Measurements from ENCODE around the gene KCTD1. TPM values are rescaled to one million over a fixed set of nuclear protein-coding genes. Genes with fewer than 3 reads are reported as not detected.
A peak's percentile ranks its signal among the peaks of the same experiment; 100 is the strongest.

KCTD1 gene
- total RNA-seq, 1 donor from 2014 or later, result 31.8 TPM

DNA sequence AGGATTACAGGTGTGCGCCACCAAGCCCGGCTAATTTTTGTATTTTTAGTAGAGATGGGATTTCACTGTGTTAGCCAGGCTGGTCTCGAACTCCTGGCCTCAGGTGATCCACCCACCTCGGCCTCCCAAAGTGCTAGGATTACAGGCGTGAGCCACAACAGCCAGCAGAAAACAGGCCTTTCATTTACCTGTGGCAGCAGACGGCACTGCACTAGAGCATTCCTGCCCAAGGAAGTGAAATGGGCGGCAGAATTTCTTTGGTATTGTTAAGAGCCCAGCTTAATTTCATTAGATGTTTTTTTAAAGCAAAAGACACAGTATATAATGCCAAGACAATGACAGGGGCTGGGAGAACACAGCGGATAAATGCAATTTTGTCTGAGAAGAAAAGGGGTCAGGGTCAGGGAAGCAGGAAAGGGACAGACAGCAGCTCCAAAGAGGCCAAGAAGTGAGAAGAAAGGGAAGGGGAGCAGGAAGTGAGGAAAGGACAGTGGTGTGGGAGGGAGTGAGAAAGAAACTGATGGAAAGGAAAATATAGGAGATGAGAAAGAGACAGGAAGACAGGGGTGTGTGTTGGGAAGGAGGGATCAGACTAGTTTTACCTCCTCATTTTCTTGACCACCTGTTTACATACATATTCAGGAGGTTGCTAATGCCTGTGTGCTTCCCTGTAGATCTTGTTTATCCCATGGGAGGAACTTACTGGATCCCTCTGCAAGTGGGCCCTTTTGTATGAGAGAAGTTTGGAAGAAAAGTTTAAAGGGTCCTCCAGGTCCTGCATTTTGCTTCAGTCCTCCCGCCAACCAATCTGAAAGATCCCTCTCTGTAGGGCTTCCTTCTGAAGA lies 32.5 kb downstream of the KCTD1 start:
- FAIRE-seq, result no peak
- Histone ChIP-seq H3K79me2 (ENCODE audit: insufficient read depth, low read length) (peaks cover 14% of the 10 kb centered on the region), H3K9me3 (ENCODE audit: insufficient read depth, low read depth, low read length) (no peaks in the 10 kb centered on the region), H3K27ac (ENCODE audit: low read depth, low read length) (no peak overlapping the region), H2AFZ (ENCODE audit: low read depth, low read length) (no peak overlapping the region), H3K36me3 (ENCODE audit: insufficient read depth, low read length) (no peaks in the 10 kb centered on the region), H3K4me1 (ENCODE audit: insufficient read depth, low read length) (peaks cover 6% of the 10 kb centered on the region), H3K4me3 (ENCODE audit: insufficient read depth, low read depth, low read length) (no peak overlapping the region), H3K27me3 (ENCODE audit: insufficient read depth, low read length) (no peaks in the 10 kb centered on the region), H4K20me1 (ENCODE audit: insufficient read depth, low read length) (peaks cover 9% of the 10 kb centered on the region), H3K9ac (ENCODE audit: low read length) (no peak overlapping the region), H3K4me2 (ENCODE audit: low read length) (no peak overlapping the region)
- peaks cover 28% of the 10 kb centered on the region for H3K4me1 Mint-ChIP-seq (ENCODE audit: low read depth, unreplicated experiment)
- no peaks in the 10 kb centered on the region for H3K9me3 Mint-ChIP-seq (ENCODE audit: unreplicated experiment)
- H3K27ac Mint-ChIP-seq (ENCODE audit: unreplicated experiment), result no peak overlapping the region
- TF ChIP-seq EZH2 (IDR thresholded peaks at IDR 0.05; ENCODE audit: insufficient read depth, low read length), result no peak
- TF ChIP-seq, protein P1, sequence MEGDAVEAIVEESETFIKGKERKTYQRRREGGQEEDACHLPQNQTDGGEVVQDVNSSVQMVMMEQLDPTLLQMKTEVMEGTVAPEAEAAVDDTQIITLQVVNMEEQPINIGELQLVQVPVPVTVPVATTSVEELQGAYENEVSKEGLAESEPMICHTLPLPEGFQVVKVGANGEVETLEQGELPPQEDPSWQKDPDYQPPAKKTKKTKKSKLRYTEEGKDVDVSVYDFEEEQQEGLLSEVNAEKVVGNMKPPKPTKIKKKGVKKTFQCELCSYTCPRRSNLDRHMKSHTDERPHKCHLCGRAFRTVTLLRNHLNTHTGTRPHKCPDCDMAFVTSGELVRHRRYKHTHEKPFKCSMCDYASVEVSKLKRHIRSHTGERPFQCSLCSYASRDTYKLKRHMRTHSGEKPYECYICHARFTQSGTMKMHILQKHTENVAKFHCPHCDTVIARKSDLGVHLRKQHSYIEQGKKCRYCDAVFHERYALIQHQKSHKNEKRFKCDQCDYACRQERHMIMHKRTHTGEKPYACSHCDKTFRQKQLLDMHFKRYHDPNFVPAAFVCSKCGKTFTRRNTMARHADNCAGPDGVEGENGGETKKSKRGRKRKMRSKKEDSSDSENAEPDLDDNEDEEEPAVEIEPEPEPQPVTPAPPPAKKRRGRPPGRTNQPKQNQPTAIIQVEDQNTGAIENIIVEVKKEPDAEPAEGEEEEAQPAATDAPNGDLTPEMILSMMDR (IDR thresholded peaks at IDR 0.05; ENCODE audit: insufficient read depth, low read depth, low read length), result no peak
- H3K27me3 Mint-ChIP-seq (ENCODE audit: low read depth, unreplicated experiment), result no peaks in the 10 kb centered on the region
- no peak for DNase-seq (ENCODE audit: low read depth)
- peaks cover 2% of the 10 kb centered on the region for H3K36me3 Mint-ChIP-seq (ENCODE audit: low read depth, unreplicated experiment)
- no peak overlapping the region for H3K4me3 Mint-ChIP-seq (ENCODE audit: unreplicated experiment)

DNA sequence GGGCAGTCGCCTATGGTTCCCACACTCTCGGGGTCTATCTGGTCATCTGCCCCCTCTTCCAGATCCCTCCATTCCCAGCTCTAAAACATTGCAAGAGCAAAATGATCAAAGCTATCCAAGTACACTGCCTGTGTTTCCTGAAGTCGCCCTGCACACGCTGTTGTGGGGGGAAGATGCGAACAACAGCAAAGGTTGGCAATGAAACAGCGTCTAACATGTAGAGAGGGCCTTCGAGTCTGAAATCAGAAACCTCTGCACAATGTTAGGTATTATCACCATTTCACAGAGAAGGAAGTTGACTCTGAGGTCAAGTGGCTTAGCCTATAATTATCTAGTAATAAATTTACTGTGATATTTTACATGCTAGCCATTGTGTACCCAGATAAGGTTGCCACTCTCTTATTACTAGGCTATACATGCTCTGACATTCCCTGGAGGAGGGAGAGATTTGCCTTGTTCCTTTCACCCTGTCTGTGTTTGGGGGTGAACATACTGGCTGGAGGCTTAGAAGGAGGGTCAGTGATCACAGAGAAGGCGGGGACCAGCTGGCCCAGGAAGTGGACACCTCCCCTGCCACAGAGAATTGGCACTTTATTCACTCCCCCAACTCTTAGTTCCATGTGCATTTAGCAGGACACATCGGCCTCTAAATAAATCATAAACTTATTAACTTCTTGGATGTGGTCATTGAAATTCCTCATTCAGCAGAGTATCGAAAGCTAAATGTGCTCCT lies 36.8 kb downstream of the KCTD1 start:
- H4K20me1 ChIP-seq (ENCODE audit: insufficient read depth, low read length), result peaks cover 7% of the 10 kb centered on the region
- H3K27me3 Mint-ChIP-seq (ENCODE audit: low read depth, unreplicated experiment), result no peaks in the 10 kb centered on the region
- no peak for FAIRE-seq

More for the DNA sequence above, 36.8 kb downstream of the KCTD1 start:
- Mint-ChIP-seq H3K9me3 (ENCODE audit: unreplicated experiment) (no peaks in the 10 kb centered on the region), H3K27ac (ENCODE audit: unreplicated experiment) (peak overlapping the region; percentile 31), H3K4me1 (ENCODE audit: low read depth, unreplicated experiment) (peaks cover 23% of the 10 kb centered on the region), H3K36me3 (ENCODE audit: low read depth, unreplicated experiment) (peaks cover 2% of the 10 kb centered on the region), H3K4me3 (ENCODE audit: unreplicated experiment) (no peak overlapping the region)
- Histone ChIP-seq H3K4me3 (ENCODE audit: insufficient read depth, low read depth, low read length) (no peak overlapping the region), H3K4me1 (ENCODE audit: insufficient read depth, low read length) (peaks cover 6% of the 10 kb centered on the region), H3K36me3 (ENCODE audit: insufficient read depth, low read length) (no peaks in the 10 kb centered on the region), H3K27ac (ENCODE audit: low read depth, low read length) (no peak overlapping the region), H3K9ac (ENCODE audit: low read length) (no peak overlapping the region), H3K79me2 (ENCODE audit: insufficient read depth, low read length) (peaks cover 8% of the 10 kb centered on the region), H3K4me2 (ENCODE audit: low read length) (no peak overlapping the region), H2AFZ (ENCODE audit: low read depth, low read length) (no peak overlapping the region), H3K27me3 (ENCODE audit: insufficient read depth, low read length) (no peaks in the 10 kb centered on the region), H3K9me3 (ENCODE audit: insufficient read depth, low read depth, low read length) (no peaks in the 10 kb centered on the region)
- DNase-seq (ENCODE audit: low read depth), result no peak
- TF ChIP-seq EZH2 (IDR thresholded peaks at IDR 0.05; ENCODE audit: insufficient read depth, low read length), result no peak
- TF ChIP-seq, protein P1 (IDR thresholded peaks at IDR 0.05; ENCODE audit: insufficient read depth, low read depth, low read length), result no peak

All from astrocyte (in vitro differentiated cells and primary cell).